ENCODE data around the gene SLC6A9. TPM values are rescaled to one million over a fixed set of nuclear protein-coding genes. Genes with fewer than 3 reads are reported as not detected.

Gene SLC6A9
- total RNA-seq, 2 donors from 2014 or later: 21.7 to 26.1 TPM

DNA sequence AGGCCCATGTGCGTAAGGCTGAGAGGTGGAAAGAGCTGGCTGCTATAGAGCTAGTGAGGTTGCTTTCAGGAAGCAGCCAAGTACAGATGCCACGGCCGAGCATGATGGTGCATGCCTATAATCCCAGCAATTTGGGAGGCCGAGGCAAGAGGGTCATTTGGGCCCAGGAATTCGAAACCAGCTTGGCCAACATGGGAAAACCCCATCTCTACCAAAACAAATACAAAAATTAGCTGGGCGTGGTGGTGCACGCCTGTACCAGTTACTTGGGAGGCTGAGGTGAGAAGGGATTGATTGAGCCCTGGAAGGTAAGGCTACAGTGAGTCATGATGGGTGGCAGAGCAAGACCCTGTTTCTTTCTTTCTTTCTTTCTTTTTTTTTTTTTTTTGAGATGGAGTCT, 37.2 kb downstream of the SLC6A9 start:
- intact Hi-C loops (cut with DNase I): no loop called here
- Histone ChIP-seq H3K36me3 (no peaks in the 10 kb centered on the region), H3K4me3 (no peak overlapping the region), H3K27me3 (no peaks in the 10 kb centered on the region), H3K9me3 (no peaks in the 10 kb centered on the region), H3K27ac (no peak overlapping the region), H3K9ac (ENCODE audit: low read depth in 2 of 2, low read length in 2 of 2) (no peak overlapping the region), H3K4me1 (no peaks in the 10 kb centered on the region)
- no peak for DNase-seq
- TF ChIP-seq, protein P1, sequence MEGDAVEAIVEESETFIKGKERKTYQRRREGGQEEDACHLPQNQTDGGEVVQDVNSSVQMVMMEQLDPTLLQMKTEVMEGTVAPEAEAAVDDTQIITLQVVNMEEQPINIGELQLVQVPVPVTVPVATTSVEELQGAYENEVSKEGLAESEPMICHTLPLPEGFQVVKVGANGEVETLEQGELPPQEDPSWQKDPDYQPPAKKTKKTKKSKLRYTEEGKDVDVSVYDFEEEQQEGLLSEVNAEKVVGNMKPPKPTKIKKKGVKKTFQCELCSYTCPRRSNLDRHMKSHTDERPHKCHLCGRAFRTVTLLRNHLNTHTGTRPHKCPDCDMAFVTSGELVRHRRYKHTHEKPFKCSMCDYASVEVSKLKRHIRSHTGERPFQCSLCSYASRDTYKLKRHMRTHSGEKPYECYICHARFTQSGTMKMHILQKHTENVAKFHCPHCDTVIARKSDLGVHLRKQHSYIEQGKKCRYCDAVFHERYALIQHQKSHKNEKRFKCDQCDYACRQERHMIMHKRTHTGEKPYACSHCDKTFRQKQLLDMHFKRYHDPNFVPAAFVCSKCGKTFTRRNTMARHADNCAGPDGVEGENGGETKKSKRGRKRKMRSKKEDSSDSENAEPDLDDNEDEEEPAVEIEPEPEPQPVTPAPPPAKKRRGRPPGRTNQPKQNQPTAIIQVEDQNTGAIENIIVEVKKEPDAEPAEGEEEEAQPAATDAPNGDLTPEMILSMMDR (IDR thresholded peaks at IDR 0.05): no peak

DNA sequence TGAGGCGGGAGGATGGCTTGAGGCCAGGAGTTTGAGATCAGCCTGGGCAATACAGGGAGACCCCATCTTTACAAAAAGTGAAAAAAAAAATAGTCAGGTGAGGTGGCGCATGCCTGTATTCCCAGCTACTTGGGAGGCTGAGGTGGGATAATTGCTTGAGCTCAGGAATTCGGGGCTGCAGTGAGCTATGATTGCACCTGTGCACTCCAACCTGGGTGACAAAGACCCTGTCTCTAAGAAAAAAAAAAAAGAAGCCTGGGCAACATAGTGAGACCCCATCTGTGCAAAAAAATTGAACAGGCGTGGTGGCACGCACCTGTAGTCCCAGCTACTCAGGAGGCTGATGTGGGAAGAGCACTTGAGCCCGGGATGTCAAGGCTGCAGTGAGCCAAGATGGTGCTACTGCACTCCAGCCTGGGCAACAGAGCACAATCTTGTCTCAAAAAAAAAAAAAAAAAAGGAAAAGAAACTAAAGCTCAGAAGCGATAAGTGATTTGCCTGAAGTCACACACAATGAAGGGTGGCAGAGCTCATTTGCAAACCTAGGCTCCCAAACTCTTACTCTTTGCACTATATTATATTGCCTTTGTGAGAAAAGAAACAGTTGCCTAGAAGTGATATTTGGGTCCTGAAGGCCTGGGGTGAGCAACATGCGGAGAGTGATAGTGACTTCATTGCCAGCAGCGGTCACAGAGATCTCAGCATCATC, 37.9 kb downstream of the SLC6A9 start:
- H3K27ac ChIP-seq: no peak overlapping the region

DNA sequence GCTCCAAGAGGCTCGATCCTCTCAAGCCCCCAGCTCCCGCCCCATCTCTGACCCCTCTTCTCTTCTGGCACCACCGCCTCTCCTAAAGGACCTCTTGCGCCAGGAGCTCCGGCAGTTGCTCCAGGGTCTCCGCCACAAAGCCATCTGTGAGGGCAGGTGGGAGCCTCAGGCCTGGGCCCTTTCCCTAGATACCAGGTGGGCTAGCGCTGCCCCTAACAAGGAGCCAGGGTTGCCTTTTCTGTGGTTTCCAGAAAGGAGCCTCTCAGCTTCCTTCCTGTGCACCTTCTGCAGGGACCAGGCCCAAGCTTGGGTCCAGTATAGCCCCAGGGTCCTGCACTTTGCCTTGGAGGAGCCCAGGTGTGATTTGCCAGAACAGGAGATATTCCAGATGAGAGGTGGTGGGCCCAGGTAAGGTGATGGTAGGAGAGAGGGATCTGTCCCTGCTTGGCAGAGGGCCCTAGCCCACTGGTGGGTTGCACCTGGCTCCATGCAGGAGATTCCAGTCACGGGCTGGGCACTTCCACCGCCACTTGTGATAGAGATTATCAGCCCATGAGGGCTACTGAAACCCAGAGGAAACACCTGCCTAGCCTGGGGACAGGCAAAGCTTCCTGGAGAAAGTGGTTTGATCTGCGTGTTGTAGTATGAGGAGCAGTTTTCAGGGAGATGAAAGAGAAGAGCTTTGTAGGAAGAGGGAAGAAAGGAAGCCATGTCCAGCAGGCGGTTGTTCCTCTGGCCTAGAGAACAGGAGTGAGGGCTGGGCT, 38.8 kb downstream of the SLC6A9 start:
- intact Hi-C loops (cut with DNase I): no loop called here
- Histone ChIP-seq H3K4me1 (no peaks in the 10 kb centered on the region), H3K9ac (ENCODE audit: low read depth in 2 of 2, low read length in 2 of 2) (peak overlapping the region; percentile 79 to 81), H3K9me3 (no peaks in the 10 kb centered on the region), H3K27me3 (no peaks in the 10 kb centered on the region), H3K27ac (peak overlapping the region; percentile 80), H3K4me3 (peak overlapping the region; percentile 76), H3K36me3 (no peaks in the 10 kb centered on the region)
- DNase-seq: no peak
- TF ChIP-seq, protein P1 (IDR thresholded peaks at IDR 0.05): no peak

More for the DNA sequence above, 37.9 kb downstream of the SLC6A9 start:
- Histone ChIP-seq H3K4me1 (no peaks in the 10 kb centered on the region), H3K4me3 (no peak overlapping the region), H3K9me3 (no peaks in the 10 kb centered on the region), H3K36me3 (no peaks in the 10 kb centered on the region), H3K27me3 (no peaks in the 10 kb centered on the region), H3K9ac (ENCODE audit: low read depth in 2 of 2, low read length in 2 of 2) (no peak overlapping the region)
- DNase-seq: no peak
- TF ChIP-seq, protein P1 (IDR thresholded peaks at IDR 0.05): no peak
- intact Hi-C loops (cut with DNase I): no loop called here

DNA sequence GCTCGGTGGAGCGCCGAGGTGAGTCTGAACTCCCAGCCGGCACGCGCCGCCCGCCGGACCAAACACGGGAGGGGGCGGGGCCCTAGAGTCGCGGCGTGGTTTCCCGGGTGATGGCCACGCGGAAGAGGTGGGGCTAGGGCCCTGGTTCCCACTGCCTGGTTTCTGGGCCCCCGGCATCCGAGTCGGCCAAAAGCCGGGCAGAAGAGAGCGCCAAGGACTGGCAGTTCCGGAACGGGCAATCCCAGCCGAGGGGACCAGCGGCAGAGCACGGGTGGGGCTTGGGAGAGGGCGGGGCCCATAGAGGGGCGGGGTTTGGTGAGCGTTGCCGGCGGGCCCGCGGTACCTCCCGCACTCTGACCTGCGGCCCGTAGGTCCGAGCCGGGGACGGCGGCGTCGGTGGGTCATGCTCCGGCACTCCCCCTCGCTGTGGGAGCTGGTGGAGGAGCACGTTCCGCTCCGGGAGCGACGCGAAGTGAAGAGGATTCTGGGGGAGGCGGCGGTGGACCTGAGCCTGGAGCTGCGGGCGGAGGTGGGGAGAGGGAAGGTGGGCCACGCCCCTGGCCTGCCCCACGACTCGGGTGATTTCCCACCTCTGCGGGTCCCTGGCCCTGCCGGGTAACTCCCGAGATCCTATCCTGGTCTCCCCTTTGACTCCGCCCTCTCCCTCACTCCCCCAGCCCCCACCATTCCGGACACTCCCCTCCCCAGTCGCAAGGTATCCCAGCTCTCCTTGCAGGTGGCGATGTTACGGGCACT, 39.6 kb downstream of the SLC6A9 start, which contains the start of gene CCDC24:
TSS of gene CCDC24 (plus strand) at position 124 of the 756 bp plus-strand sequence. CDS start at position 404, 280 bp downstream.
- Histone ChIP-seq H3K27ac (peak within 1 kb of the TSS; percentile 80), H3K4me1 (no peaks in the 10 kb centered on the region), H3K9me3 (no peaks in the 10 kb centered on the region), H3K9ac (ENCODE audit: low read depth in 2 of 2, low read length in 2 of 2) (peak within 1 kb of the TSS; percentile 79 to 81), H3K27me3 (no peaks in the 10 kb centered on the region), H3K4me3 (peak within 1 kb of the TSS; percentile 76), H3K36me3 (no peaks in the 10 kb centered on the region)
- TF ChIP-seq, protein P1 (IDR thresholded peaks at IDR 0.05): no peak
- DNase-seq: peak; percentile 89
- intact Hi-C loops (cut with DNase I): no loop called here

DNA sequence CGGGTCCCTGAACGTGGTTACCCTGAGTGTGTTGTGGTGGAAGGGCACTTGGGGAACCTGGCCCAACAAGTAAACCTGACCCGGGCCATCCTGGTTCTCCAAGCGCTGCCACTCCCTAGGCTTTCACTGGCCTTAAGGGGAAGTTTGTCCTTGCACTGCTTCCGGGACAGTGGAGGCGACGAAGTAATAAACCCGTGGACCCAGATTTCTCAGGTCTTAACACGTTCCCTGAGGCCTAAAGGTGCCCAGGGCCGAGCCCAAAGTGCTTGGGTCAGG, 40.1 kb downstream of the SLC6A9 start:
- intact Hi-C loops (cut with DNase I): no loop called here
- Histone ChIP-seq H3K4me1 (no peaks in the 10 kb centered on the region), H3K4me3 (peak overlapping the region; percentile 76), H3K9me3 (no peaks in the 10 kb centered on the region), H3K36me3 (no peaks in the 10 kb centered on the region), H3K27ac (peak overlapping the region; percentile 80), H3K27me3 (no peaks in the 10 kb centered on the region), H3K9ac (ENCODE audit: low read depth in 2 of 2, low read length in 2 of 2) (peak overlapping the region; percentile 79 to 81)
- TF ChIP-seq, protein P1 (IDR thresholded peaks at IDR 0.05): no peak
- no peak for DNase-seq
